Fibroblast of lung (primary cell): ENCODE data around the gene SPEM1. TPM values are rescaled to one million over a fixed set of nuclear protein-coding genes. Genes with fewer than 3 reads are reported as not detected.

Experiments used
- DNase-seq, 2 donors: peaks; one replicate each; pipeline versions ENCODE4 v3.0.0 to v3.0.0-alpha.2; 2010; ENCODE audit warnings: low read depth in 2 of 2
- H2AFZ ChIP-seq: 2 replicates; pipeline ENCODE4 v1.5.1; 2012; ENCODE audit warnings: low read length, control low read depth, inconsistent platforms
- H3K27ac ChIP-seq: 2 replicates; pipeline ENCODE4 v1.5.1; 2011; ENCODE audit warnings: low read length, control low read depth; ENCODE audit not compliant: insufficient read depth
- H3K27me3 ChIP-seq: 2 replicates; pipeline ENCODE4 v1.5.1; 2011; ENCODE audit warnings: mild to moderate bottlenecking, low read length; ENCODE audit not compliant: control insufficient read depth, insufficient read depth
- H3K36me3 ChIP-seq: 2 replicates; pipeline ENCODE4 v1.5.1; 2011; ENCODE audit warnings: low read length; ENCODE audit not compliant: control insufficient read depth, insufficient read depth
- H3K4me1 ChIP-seq: 2 replicates; pipeline ENCODE4 v1.5.1; 2011; ENCODE audit warnings: low read length; ENCODE audit not compliant: control insufficient read depth, insufficient read depth; ENCODE audit errors: extremely low read depth
- H3K4me2 ChIP-seq: 2 replicates; pipeline ENCODE4 v1.5.1; 2011; ENCODE audit warnings: low read length, control low read depth; ENCODE audit not compliant: insufficient read depth; ENCODE audit errors: extremely low read depth
- H3K4me3 ChIP-seq, 4 experiments: fragments of 200-600 bp in 1 of 4; sonication (generic) in 1 of 4; replicated peaks in 1 of 4; 2 replicates each; pipeline ENCODE4 v1.5.1; 2011 to 2016; ENCODE audit warnings: low read length in 4 of 4, low read depth in 3 of 4, mild to moderate bottlenecking in 3 of 4, control low read depth in 2 of 4, inconsistent platforms in 1 of 4, mixed read lengths in 1 of 4; ENCODE audit not compliant: insufficient read depth in 1 of 4; ENCODE audit errors: control extremely low read depth in 1 of 4
- H3K79me2 ChIP-seq: 2 replicates; pipeline ENCODE4 v1.5.1; 2012; ENCODE audit warnings: mild to moderate bottlenecking, low read length, inconsistent platforms; ENCODE audit not compliant: control insufficient read depth, insufficient read depth
- H3K9ac ChIP-seq: 2 replicates; pipeline ENCODE4 v1.5.1; 2011; ENCODE audit warnings: mild to moderate bottlenecking, low read length, control low read depth; ENCODE audit not compliant: insufficient read depth
- H3K9me3 ChIP-seq: 2 replicates; pipeline ENCODE4 v1.5.1; 2012; ENCODE audit warnings: low read depth, low read length; ENCODE audit not compliant: control insufficient read depth, insufficient read depth
- H4K20me1 ChIP-seq: 2 replicates; pipeline ENCODE4 v1.5.1; 2011; ENCODE audit warnings: low read length; ENCODE audit not compliant: control insufficient read depth, insufficient read depth; ENCODE audit errors: extremely low read depth
- EZH2 ChIP-seq: IDR thresholded peaks from 2 replicates; pipeline ENCODE4 v1.5.1; 2012; ENCODE audit warnings: low read length, control low read depth, mild to moderate bottlenecking; ENCODE audit errors: missing control alignments
- polyA plus RNA-seq, 2 donors: library from polyadenylated mRNA; depleted of rRNA in 1 of 2; stranded (reverse) in 1 of 2; unstranded in 1 of 2; fragments of >200 nt; gene quantifications; 2 replicates each; pipeline ENCODE4 v1.2.1, GENCODE V29; 2011 to 2012; ENCODE audit warnings: missing spikeins in 1 of 2
- total RNA-seq: library from RNA; depleted of rRNA; stranded (reverse); fragments of >200 nt; gene quantifications from 2 replicates; pipeline ENCODE4 v1.2.1, GENCODE V29; 2014
- TF ChIP-seq, protein P1 (sequence below), 2 donors: IDR thresholded peaks in 1 of 2; conservative IDR thresholded peaks in 1 of 2; 1 replicate in 1 of 2; 2 replicates in 1 of 2; pipeline ENCODE4 v1.5.1; 2011 to 2012; ENCODE audit warnings: low read length in 2 of 2, control low read depth in 1 of 2, inconsistent platforms in 1 of 2, low read depth in 1 of 2, mild to moderate bottlenecking in 1 of 2

SPEM1 gene
- total and polyA plus RNA-seq, 2 donors (not counting 1 experiment from before 2014, with no cell fraction given), result not detected

DNA sequence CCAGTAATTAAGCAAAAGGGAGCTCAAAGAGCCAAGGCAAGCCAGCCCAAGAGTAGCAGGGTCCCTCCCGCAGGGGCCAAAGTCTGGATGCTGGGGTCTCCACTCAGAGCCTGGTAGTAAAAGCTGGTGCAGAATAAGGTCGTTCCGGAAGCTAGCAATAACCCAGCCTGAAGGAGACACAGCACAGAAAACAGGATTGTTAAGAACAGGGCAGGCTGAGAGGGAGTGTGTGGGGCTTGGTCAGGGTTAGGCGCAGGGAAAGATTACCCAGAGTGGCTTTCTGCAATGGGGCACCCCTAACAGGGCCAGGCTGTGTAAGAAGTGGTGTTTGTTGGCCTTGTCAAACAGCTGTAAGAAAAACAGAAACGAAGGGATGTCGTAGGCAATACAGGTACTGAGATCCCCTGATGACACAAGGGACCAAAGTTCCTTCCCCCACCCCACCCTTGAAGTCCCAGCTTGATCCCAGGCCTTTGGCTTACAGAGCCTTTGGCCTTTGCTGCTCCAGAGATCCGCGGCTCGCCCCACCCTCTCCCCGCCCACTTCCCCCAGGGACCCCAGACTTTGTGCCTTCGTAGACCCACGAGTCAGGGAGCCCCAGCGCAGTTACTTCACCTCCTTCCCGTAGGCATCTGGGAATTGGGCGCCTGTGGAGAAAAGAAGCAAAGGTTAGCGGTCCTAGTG lies 16.9 kb upstream of the SPEM1 start:
- no peaks in the 10 kb centered on the region for H3K9me3 ChIP-seq
- H4K20me1 ChIP-seq, result no peaks in the 10 kb centered on the region
- TF ChIP-seq, protein P1, sequence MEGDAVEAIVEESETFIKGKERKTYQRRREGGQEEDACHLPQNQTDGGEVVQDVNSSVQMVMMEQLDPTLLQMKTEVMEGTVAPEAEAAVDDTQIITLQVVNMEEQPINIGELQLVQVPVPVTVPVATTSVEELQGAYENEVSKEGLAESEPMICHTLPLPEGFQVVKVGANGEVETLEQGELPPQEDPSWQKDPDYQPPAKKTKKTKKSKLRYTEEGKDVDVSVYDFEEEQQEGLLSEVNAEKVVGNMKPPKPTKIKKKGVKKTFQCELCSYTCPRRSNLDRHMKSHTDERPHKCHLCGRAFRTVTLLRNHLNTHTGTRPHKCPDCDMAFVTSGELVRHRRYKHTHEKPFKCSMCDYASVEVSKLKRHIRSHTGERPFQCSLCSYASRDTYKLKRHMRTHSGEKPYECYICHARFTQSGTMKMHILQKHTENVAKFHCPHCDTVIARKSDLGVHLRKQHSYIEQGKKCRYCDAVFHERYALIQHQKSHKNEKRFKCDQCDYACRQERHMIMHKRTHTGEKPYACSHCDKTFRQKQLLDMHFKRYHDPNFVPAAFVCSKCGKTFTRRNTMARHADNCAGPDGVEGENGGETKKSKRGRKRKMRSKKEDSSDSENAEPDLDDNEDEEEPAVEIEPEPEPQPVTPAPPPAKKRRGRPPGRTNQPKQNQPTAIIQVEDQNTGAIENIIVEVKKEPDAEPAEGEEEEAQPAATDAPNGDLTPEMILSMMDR (conservative IDR thresholded peaks at IDR 0.05 in 1 of 2, IDR thresholded peaks at IDR 0.05 in 1 of 2; ENCODE audit: low read depth in 1 of 2, low read length in 2 of 2), result no peak
- TF ChIP-seq EZH2, result no peak
- H3K4me1 ChIP-seq, result peaks cover 7% of the 10 kb centered on the region
- no peak for DNase-seq
- H3K36me3 ChIP-seq, result no peaks in the 10 kb centered on the region
- peak overlapping the region; percentile 91 for H2AFZ ChIP-seq
- H3K9ac ChIP-seq, result peak overlapping the region; percentile 73
- H3K79me2 ChIP-seq, result no peaks in the 10 kb centered on the region
- peak overlapping the region; percentile 74 to 85 (median 80) for H3K4me3 ChIP-seq
- peak overlapping the region; percentile 67 for H3K27ac ChIP-seq
- peak overlapping the region; percentile 99 for H3K4me2 ChIP-seq
- no peaks in the 10 kb centered on the region for H3K27me3 ChIP-seq

DNA sequence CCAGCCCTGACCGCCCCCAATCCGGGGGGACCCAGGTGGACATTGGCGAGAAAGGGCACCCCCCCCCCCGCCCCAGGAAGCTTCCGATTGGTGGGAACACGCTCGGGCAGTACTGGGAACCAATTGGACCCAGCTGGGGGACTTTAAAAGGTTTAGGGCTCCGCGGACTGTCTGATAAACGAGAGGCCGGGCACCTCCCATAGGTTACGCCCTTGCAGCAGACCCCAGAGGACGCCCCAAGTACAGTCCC lies 16.5 kb upstream of the SPEM1 start:
- TF ChIP-seq, protein P1 (conservative IDR thresholded peaks at IDR 0.05 in 1 of 2, IDR thresholded peaks at IDR 0.05 in 1 of 2; ENCODE audit: low read depth in 1 of 2, low read length in 2 of 2), result no peak
- no peak for TF ChIP-seq EZH2
- Histone ChIP-seq H3K27ac (peak overlapping the region; percentile 67), H3K36me3 (no peaks in the 10 kb centered on the region), H3K4me2 (peak overlapping the region; percentile 99), H3K27me3 (no peaks in the 10 kb centered on the region), H4K20me1 (no peaks in the 10 kb centered on the region), H3K4me3 (peak overlapping the region; percentile 74 to 85 (median 80)), H3K79me2 (no peaks in the 10 kb centered on the region), H3K9ac (peak overlapping the region; percentile 73), H3K9me3 (no peaks in the 10 kb centered on the region), H3K4me1 (peaks cover 7% of the 10 kb centered on the region), H2AFZ (peak overlapping the region; percentile 91)
- DNase-seq, result no peak

DNA sequence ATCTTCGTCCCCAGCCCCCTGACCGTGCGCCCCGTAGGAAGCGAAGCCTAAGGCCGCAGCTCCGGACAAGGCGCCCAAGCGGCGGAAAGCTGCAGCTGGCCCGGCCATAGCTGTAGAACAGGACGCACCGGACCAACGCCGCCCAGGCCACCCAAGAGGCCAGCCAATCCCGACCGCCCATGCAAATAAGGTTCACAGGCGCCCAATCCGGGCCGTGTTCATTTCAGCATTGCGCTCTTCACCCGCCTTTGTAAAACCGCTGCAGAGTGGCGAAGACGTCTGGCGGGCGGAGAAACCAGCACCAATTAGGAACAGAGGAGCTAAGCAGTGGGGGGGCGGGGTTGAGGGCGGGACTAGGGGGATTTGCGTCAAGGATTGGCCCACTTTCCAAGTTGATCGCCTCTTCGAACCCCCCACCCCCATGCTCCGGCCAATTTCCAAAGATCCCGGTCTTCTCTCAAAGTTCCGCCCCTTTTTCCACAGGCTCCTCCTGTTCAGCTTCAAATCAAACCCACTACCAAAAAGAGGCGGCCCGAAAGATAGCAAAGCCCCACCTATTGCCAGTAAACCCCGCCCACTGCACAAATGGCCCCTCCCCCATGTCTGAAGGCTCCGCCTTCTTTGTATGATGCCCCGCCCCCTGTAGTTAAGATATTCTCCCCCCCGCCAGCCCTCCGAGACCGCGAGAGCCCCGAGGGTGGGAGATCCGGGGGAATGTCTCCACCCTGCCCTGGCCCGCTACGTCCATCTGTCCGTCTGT lies 16.0 kb upstream of the SPEM1 start, which contains the start of gene TMEM256:
Gene TMEM256, minus strand, starts transcription at position 121 of the 760 bp plus-strand sequence. Its CDS starts 13 bp downstream, at position 108.
- peaks cover 3% of the 10 kb centered on the region for H3K36me3 ChIP-seq
- H4K20me1 ChIP-seq, result no peaks in the 10 kb centered on the region
- peak within 1 kb of the TSS; percentile 91 for H2AFZ ChIP-seq
- H3K27me3 ChIP-seq, result no peaks in the 10 kb centered on the region
- DNase-seq, result peak; percentile 99
- H3K9ac ChIP-seq, result peak within 1 kb of the TSS; percentile 73
- H3K4me3 ChIP-seq, result peak within 1 kb of the TSS; percentile 76 to 85 (median 82)
- TF ChIP-seq, protein P1 (conservative IDR thresholded peaks at IDR 0.05 in 1 of 2, IDR thresholded peaks at IDR 0.05 in 1 of 2; ENCODE audit: low read depth in 1 of 2, low read length in 2 of 2), result no peak
- no peak for TF ChIP-seq EZH2
- H3K27ac ChIP-seq, result peak within 1 kb of the TSS; percentile 67
- no peaks in the 10 kb centered on the region for H3K9me3 ChIP-seq
- no peaks in the 10 kb centered on the region for H3K79me2 ChIP-seq
- H3K4me2 ChIP-seq, result peak within 1 kb of the TSS; percentile 99
- peaks cover 7% of the 10 kb centered on the region for H3K4me1 ChIP-seq
